ENCODE measurements around the gene GNAI3.

GRCh38 chr1:109541102-109541501, 7.3 kb upstream of the GNAI3 start:
- TF ChIP-seq, protein P1, sequence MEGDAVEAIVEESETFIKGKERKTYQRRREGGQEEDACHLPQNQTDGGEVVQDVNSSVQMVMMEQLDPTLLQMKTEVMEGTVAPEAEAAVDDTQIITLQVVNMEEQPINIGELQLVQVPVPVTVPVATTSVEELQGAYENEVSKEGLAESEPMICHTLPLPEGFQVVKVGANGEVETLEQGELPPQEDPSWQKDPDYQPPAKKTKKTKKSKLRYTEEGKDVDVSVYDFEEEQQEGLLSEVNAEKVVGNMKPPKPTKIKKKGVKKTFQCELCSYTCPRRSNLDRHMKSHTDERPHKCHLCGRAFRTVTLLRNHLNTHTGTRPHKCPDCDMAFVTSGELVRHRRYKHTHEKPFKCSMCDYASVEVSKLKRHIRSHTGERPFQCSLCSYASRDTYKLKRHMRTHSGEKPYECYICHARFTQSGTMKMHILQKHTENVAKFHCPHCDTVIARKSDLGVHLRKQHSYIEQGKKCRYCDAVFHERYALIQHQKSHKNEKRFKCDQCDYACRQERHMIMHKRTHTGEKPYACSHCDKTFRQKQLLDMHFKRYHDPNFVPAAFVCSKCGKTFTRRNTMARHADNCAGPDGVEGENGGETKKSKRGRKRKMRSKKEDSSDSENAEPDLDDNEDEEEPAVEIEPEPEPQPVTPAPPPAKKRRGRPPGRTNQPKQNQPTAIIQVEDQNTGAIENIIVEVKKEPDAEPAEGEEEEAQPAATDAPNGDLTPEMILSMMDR (conservative IDR thresholded peaks at IDR 0.05; ENCODE audit: low read depth, low read length): no peak
- no peak for TF ChIP-seq EZH2 (IDR thresholded peaks at IDR 0.05; ENCODE audit: borderline replicate concordance, low read depth, low read length, poor library complexity, severe bottlenecking)
